Stimulated activated CD4-positive, alpha-beta T cell treated with anti-CD3 and anti-CD28 coated beads, Interleukin-2, amount 100 ng/mL, for 24 hours (primary cell): ENCODE measurements around the gene HOXC6.
"Not testable (repeated sequence)": the region's sequence is repeated elsewhere in the genome, so short reads cannot be mapped to it uniquely, and the experiment has no call there.

Experiments
- DNase-seq, 2 donors: peaks; one replicate each; pipeline ENCODE4 v3.0.0-alpha.2; 2020

The HOXC6 gene

GRCh38 chr12:54031480-54031879 is 3.2 kb downstream of the HOXC6 start:
- DNase-seq: no peak

GRCh38 chr12:54032086-54032619 is 3.9 kb downstream of the HOXC6 start:
- no peak for DNase-seq

GRCh38 chr12:54032627-54033100 is 4.4 kb downstream of the HOXC6 start, which contains the start of gene HOXC5:
TSS of gene HOXC5 (plus strand) at chr12:54033050. CDS start at chr12:54033123, 73 bp downstream.
- DNase-seq: peak; percentile 68 to 73

DNA sequence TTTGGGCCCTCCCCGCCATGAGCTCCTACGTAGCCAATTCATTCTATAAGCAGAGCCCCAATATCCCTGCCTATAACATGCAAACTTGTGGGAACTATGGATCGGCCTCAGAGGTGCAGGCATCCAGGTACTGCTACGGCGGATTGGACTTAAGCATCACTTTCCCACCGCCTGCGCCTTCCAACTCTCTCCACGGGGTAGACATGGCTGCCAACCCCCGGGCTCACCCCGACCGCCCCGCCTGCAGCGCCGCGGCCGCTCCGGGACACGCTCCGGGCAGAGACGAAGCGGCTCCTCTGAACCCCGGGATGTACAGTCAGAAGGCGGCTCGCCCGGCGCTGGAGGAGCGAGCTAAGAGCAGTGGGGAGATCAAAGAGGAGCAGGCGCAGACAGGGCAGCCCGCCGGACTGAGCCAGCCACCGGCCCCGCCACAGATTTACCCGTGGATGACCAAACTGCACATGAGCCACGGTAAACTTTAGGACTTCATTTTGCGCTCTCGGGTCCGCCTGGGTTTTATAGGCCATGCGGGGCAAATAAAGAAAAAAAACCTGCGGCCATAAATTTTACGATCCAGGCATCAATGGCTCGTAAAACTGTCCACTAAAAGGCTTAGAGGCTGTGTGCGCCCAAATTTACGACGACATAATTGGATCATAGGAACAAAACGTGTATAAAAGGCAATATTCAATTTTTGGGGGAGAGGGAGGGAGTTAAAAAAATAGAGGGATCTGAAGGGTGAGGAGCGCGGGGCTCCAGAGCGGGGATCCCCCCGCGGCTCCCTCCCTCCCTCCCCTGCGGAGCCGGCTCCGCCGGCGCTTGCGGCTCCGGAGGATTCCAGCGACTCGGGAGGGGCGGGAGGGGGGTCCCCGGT is 5.1 kb downstream of the HOXC6 start:
- no peak for DNase-seq

DNA sequence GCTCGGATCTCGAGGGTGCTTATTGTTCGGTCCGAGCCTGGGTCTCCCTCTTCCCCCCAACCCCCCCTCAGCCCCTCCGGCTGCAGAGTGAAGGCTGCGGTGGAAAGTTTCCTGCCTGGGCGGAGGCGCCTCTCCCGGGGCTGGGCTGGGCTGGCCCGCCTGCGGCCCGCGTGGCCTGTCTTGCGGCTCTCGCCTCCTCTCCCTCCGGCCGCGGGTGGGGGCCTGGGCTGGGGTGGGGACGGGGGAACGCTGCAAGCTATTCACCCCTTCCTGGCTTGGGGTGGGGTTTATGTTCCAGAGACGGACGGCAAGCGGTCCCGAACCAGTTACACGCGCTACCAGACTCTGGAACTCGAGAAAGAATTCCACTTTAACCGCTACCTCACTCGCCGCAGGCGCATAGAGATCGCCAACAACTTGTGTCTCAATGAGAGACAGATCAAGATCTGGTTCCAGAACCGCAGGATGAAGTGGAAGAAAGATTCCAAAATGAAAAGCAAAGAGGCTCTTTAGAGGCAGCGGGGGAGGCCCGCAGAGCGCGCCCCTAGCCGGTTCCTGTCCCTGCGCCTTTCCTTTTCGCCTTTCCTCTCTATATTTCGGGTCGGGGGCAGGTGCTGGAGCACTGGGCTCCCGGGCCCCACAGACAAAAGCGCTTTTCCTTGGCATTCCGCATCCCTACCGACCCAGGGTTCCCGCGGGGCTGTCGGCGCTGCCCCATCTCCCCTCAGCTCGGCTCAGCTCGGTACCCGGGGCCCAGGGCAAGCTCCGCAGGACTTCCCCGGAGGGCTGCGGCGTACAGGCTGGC is 5.9 kb downstream of the HOXC6 start:
- DNase-seq: no peak

GRCh38 chr12:54034785-54035310 is 6.6 kb downstream of the HOXC6 start:
- DNase-seq: no peak

DNA sequence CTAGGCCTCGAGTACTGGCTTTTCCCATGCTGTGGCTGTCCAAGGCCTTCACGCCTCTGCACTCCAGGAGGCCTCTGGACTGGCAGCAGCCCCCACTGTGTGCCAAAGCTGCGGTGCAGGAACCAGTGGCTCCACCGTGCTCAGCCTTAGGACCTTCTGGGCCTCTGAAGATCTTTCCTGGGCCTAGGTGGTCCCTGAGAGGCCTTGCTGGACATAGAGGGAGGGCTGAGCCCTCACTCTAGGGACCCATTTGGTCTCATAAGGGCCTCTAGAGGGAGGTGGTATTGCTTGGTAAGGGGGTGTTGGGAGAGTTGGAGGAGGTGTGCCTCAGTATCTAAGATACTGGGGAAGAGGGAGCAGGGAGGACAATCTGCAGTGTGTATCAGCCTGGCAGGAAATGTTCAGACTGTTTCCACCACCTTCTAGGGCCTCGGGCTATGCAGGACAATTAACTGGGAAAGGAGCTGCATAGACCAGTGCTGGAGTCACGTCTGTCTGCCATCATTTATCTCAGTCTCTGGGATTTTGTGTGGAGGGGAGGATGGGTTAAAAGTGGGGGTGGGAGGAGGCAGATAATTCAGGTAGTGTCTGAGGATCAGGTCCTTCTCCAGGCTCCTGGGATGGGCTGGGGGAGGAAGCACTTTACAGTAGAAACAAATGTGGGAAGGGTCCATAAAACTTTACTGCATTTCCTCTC is 7.5 kb downstream of the HOXC6 start:
- DNase-seq: no peak

DNA sequence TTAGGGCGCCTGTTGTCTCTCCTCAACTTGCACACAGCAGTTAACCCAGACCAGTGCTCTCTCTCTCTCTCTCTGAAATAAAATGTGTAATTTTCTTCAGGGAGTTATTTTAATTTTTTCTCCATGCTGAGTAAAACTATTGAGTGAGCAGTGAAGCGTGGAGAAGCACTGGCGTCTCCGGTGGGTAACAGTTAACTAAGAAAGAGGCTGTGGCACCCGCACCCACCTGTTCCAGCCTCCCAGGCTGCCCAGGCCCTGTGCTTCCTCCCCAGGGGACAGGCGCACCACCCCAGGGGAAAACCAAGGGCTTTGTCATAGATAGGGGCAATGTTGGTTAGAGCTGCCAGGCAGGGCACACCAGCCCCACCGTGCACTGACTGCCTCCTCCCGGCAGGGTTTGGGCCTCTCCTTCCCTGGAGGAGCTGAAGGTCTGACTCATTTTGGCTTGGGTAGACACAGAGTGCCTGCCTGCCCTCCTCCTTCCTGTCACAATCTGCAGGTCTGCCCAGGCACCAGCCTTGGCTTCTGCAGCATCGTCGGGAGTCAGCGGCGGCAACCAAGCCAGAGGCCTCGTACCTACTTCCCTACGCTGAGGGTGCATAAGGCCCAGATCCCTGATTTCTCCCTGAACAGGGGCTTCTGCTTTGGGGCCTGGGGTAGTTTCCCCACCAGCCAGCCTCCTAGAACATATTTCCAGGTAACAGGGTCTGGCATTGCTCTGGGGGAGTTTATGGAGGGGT is 8.6 kb downstream of the HOXC6 start:
- no peak for DNase-seq

DNA sequence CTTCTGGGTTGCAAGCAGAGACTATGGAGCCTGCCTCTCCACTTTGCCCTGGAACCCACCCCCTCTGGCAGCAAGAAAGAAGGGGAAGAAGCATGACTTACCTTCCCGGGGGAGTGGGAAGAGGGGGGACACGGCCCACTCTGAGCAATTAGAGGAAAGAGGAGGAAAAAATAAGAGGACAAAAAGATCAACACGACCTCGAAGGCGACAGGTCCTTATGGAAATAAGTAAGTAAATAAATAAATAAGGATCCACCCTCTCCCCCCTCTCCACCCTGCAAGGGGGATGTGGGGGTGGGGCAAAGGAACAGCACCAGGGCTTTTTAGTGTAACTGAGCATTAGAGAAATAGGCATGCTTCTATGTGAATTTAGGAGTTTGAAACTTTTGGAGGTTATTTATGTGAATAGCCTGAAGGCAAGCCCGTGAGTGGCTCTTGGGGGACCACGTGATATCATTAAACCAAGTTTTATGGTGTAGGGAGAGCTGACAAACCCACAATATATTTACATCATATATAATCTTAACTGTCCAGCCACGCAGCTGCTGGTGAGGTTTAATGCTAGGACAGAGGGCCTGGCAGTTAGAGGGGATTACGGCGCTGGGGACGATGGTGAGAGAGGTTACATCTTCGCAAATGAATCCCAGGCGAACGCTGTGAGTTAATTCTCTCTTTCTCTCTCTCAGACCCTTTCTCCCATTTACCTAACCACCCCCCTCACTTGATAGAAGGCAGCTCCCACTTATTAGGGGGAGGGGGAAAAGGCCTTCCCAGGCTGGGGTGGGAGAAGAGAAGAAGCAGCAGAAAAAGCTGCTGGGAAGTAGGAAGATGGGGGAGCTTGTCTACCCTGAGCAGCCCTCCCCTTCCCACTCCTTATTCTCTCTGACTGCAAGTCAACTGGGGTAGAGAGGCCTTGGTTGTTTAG is 9.4 kb downstream of the HOXC6 start:
- no peak for DNase-seq

DNA sequence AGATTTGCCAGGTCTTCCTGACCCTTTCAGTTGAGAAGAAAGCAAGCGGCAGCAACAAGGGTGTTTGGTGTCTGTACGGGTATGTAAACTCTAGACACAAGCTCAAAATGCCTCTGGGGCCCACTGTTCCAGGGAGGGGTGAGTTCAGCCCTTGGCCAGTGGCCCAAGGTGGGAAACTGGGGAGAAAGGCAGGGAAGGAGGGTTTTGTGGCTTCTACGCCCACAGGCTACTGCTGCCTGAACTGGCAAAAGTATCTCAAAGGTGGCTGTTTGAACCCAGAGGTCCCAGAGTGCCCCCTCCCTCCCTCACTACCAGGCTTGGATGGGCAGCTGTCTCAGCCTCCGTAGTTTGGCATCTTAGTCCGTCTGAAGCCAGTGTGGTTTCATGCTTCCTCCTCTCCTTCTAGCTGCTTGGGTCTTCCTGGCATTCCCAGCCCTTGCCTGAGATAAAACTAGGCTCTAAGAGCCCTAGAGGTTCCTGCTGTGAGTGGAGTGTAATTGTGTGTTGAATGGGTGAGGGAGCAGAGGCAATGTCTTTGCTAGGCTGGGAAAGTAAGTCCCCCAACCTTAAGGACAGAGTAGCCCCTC is 10.1 kb downstream of the HOXC6 start:
- DNase-seq: no peak

DNA sequence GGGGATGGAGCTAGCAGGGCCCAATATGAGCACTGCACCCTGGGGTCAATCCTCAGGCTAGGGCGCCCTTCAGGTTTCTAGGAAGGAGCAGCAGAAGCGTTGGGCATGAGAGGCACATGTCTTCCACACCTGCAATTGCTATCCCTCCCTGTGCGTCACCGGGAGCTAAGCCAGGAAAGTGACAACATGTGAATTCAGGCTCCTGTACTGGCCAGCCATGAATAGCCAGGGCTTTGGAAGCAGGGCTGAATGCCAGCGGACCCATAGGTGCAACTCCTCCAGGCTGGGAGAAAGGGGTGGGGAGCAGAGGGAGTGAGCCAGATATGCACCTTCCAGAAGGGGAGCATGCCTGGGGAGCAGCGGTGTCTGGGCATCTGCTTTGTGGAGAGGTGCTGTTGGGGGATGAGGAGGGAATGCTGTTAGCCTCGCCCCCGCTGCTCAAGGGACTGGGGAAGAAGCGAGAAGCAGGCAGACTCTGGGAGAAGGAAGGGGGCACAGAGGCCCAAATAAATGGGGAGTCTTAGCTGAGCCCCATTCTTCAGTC is 10.7 kb downstream of the HOXC6 start:
- DNase-seq: no peak

DNA sequence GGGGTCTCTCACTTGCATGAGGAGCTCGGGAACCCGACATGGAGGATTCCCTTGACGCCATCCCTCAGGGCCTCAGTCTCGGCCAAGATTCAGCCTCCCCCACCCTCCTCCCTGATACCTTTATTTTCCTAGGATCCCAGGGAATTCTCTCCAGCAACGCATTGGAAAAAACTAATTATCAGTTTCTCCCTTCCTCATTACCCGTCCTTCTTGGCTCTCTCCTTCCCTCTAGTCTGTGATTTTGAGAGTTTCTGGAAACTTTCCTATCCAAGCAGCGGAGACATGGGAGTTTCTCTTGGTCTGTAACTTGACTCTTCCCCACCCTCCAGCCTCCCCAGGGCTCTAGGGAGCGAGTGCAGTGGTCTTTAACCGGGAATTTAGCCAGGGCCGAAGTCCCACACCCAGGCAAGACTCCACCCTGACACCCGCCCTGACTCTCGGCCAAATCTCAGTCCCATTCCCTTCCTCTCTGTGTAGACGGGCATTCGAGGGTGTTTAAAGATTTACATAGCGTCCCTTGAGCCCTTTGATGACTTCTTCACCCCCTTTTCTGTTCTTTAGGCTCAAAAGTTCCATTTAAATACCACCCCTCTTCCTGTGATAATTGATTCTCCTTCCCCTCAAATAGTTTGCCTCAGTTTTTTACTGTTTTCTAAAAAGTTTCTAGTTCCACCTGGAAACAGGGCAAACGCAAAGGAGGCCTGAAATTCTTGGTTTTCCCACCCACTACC is 11.3 kb downstream of the HOXC6 start:
- no peak for DNase-seq

DNA sequence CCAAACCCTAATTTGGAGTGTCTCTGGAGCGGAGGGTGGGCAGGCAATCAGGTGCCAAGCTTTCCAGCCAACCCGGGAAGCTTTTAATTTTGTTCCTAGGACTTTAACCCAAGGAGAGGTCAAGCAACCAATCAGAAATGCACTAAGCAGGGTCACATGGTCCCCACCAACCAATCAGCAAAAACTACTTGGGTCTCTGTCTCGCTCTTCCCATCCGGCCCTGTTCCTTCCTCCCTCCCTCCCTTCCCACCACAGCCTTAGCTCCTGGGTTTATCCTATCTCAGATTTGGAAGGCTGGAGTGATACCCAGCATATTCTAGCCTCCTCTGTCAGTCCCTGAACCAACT is 11.9 kb downstream of the HOXC6 start:
- no peak for DNase-seq

DNA sequence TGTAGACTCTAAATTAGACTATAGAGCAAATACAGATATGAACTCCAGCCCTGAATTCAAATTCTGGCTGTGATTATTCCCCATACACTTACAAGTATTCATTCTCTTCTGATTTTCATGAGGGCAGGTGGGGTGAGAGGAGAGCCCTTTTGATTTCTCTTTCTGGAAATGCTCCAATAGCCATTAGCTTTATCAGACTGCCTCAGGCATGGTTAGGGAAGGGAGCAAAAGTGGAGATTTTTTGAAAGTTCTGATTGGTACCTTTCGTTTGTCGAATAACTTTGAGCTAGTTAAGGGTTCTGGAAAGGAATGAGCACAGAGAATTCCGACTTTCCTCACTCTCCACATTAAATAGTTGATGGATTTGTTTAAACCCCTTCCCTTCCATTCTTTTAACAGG is 12.4 kb downstream of the HOXC6 start:
- DNase-seq: no peak

DNA sequence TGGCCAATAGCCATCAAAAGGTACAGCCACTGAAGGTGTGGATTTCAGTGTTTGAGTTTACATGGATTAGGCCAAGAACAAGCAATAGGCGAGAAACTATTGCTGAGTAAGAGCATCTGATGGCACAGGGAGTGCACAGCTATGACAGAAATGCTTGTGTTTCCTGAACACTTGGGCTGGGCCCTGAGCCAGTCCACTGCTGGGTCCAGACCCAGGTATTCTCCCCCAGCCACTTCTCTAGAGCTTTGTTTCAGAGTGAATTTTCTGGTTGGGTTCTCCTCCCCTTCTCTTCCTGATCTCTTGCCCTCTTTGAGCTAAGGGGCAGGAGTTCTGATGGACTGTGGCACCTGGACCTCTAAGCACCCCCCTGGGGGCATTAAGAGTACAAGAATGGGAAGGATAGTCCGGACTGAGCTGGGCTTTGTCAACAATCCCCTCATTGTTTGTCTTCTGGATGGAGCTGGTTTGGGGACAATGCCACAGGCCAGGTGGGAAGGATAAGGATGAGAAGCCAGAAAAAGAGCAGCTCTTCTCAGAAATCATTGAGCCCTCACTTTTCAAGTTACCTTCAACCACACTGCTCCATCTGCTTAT is 13.0 kb downstream of the HOXC6 start:
- no peak for DNase-seq

DNA sequence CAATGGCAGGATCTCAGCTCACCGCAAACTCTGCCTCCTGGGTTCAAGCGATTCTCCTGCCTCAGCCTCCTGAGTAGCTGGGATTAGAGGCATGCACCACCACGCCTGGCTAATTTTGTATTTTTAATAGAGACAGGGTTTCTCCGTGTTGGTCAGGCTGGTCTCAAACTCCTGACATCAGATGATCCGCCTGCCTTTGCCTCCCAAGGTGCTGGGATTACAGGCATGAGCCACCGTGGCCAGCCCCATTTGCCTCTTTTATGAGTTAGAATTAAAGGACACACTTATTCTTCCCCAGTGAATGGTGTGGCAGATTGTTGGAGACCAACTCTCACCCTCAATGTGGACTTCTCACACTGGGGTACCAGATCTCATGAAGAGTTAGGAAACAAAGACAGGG is 13.8 kb downstream of the HOXC6 start:
- DNase-seq: not testable (repeated sequence)

DNA sequence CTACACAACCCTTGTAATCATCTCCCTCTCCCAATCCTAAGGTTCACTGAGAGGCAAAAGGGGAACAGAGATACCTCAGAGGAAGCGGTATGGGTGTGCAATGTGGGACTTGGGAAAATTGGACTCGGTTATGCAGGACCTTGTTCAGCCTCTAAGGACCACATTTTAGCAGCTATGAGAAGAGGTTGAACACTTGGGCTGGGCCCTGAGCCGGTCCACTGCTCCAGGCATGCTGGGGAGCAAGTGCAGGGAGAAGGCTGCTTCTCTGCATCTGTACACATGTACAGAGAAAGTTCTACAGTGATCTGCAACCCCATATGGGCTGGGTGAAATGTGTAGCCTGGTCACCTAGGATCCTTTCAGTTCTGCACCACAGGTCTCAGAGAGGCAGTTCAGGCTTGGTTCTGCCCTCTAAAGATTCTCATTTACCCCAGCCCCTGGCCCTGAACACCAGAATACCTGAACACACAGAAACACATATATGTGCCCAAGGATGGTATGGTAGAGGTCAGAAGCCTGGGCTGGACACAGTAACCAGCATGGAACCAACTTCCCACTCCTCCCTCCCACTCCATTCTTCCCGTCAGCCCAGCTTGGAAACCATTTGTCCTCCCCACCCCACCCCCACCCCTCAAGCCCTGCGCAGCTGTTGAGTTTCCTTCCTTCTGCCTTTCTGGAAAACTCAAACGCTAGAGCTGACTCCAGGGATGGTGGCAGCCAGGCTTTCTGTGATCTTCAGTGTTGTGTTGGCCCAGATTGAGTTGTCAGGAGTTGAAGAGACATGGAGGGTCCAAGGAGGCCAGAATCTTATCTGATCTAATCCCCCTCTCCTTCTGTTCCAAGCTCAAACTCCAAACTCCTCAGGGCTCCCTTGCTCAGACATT is 15.0 kb downstream of the HOXC6 start:
- DNase-seq: no peak
